ENCODE data around the gene LAMA3. TPM values are rescaled to one million over a fixed set of nuclear protein-coding genes. Genes with fewer than 3 reads are reported as not detected.

The LAMA3 gene
- total RNA-seq, 1 donor from 2014 or later = 0.47 TPM

- H2AFZ ChIP-seq (replicated peaks) = no peak overlapping the region
- TF ChIP-seq CTCF (IDR thresholded peaks at IDR 0.05) (no peak), EZH2phosphoT487 (IDR thresholded peaks at IDR 0.05) (no peak), EZH2 (IDR thresholded peaks at IDR 0.05) (no peak)
- no peak overlapping the region for H3K27ac Mint-ChIP-seq
These were observed 90.5 kb downstream of the LAMA3 start for GRCh38 chr18:23779696-23780303.

GRCh38 chr18:23784832-23785245, 95.6 kb downstream of the LAMA3 start:
- H3K27ac Mint-ChIP-seq = no peak overlapping the region
- no peaks in the 10 kb centered on the region for H4K20me1 ChIP-seq (ENCODE audit: low read depth)
- no peak overlapping the region for H3K4me3 Mint-ChIP-seq
- no peaks in the 10 kb centered on the region for H3K27me3 ChIP-seq
- H3K9me3 Mint-ChIP-seq = peaks cover 2% of the 10 kb centered on the region
- no peaks in the 10 kb centered on the region for H3K36me3 Mint-ChIP-seq
- H3K4me2 ChIP-seq = no peak overlapping the region
- no peak overlapping the region for H2AFZ ChIP-seq (replicated peaks)
- H3K4me3 ChIP-seq = no peak overlapping the region
- no peak overlapping the region for H3K27ac ChIP-seq
- DNase-seq (ENCODE audit: low spot score) = no peak
- H3F3A ChIP-seq (ENCODE audit: low read depth) = no peaks in the 10 kb centered on the region
- no peaks in the 10 kb centered on the region for H3K4me1 Mint-ChIP-seq
- peaks cover 2% of the 10 kb centered on the region for H3K27me3 Mint-ChIP-seq (ENCODE audit: insufficient read depth, low read depth)
- TF ChIP-seq EZH2phosphoT487 (IDR thresholded peaks at IDR 0.05) (no peak), CTCF (IDR thresholded peaks at IDR 0.05) (no peak), EZH2 (IDR thresholded peaks at IDR 0.05) (no peak)
- no peaks in the 10 kb centered on the region for H3K36me3 ChIP-seq
- no peaks in the 10 kb centered on the region for H3K4me1 ChIP-seq
- no peaks in the 10 kb centered on the region for H3K79me2 ChIP-seq (ENCODE audit: low read depth)
- H3K9me3 ChIP-seq (ENCODE audit: low read depth) = no peaks in the 10 kb centered on the region
- no peak overlapping the region for H3K9ac ChIP-seq

More at GRCh38 chr18:23779696-23780303, 90.5 kb downstream of the LAMA3 start:
- H3K79me2 ChIP-seq (ENCODE audit: low read depth) = no peaks in the 10 kb centered on the region
- H3K27ac ChIP-seq = no peak overlapping the region
- Mint-ChIP-seq H3K27me3 (ENCODE audit: insufficient read depth, low read depth) (peaks cover 2% of the 10 kb centered on the region), H3K4me1 (peaks cover 5% of the 10 kb centered on the region), H3K9me3 (no peaks in the 10 kb centered on the region), H3K4me3 (no peak overlapping the region), H3K36me3 (no peaks in the 10 kb centered on the region)
- H3K27me3 ChIP-seq = no peaks in the 10 kb centered on the region
- no peaks in the 10 kb centered on the region for H3K9me3 ChIP-seq (ENCODE audit: low read depth)
- H3K36me3 ChIP-seq = no peaks in the 10 kb centered on the region
- H3F3A ChIP-seq (ENCODE audit: low read depth) = no peaks in the 10 kb centered on the region
- no peak overlapping the region for H3K4me2 ChIP-seq
- H3K9ac ChIP-seq = no peak overlapping the region
- no peaks in the 10 kb centered on the region for H3K4me1 ChIP-seq
- no peak for DNase-seq (ENCODE audit: low spot score)
- no peaks in the 10 kb centered on the region for H4K20me1 ChIP-seq (ENCODE audit: low read depth)
- no peak overlapping the region for H3K4me3 ChIP-seq

GRCh38 chr18:23793051-23793450, 103.8 kb downstream of the LAMA3 start:
- Histone ChIP-seq H3K27me3 (no peaks in the 10 kb centered on the region), H3K9ac (no peak overlapping the region), H4K20me1 (ENCODE audit: low read depth) (no peaks in the 10 kb centered on the region), H3K4me2 (no peak overlapping the region), H3K4me1 (no peaks in the 10 kb centered on the region), H3K9me3 (ENCODE audit: low read depth) (no peaks in the 10 kb centered on the region), H3K79me2 (ENCODE audit: low read depth) (no peaks in the 10 kb centered on the region), H3K4me3 (no peak overlapping the region), H3F3A (ENCODE audit: low read depth) (no peaks in the 10 kb centered on the region), H2AFZ (replicated peaks) (no peak overlapping the region), H3K36me3 (no peaks in the 10 kb centered on the region), H3K27ac (no peak overlapping the region)
- H3K27ac Mint-ChIP-seq = no peak overlapping the region
- no peaks in the 10 kb centered on the region for H3K36me3 Mint-ChIP-seq
- peaks cover 3% of the 10 kb centered on the region for H3K4me1 Mint-ChIP-seq
- H3K27me3 Mint-ChIP-seq (ENCODE audit: insufficient read depth, low read depth) = no peaks in the 10 kb centered on the region
- DNase-seq (ENCODE audit: low spot score) = no peak
- H3K9me3 Mint-ChIP-seq = peaks cover 5% of the 10 kb centered on the region
- H3K4me3 Mint-ChIP-seq = no peak overlapping the region
- TF ChIP-seq EZH2 (IDR thresholded peaks at IDR 0.05) (no peak), EZH2phosphoT487 (IDR thresholded peaks at IDR 0.05) (no peak), CTCF (IDR thresholded peaks at IDR 0.05) (no peak)

Data from neural progenitor cell (in vitro differentiated cells).